DND-41 (cell line): Measurements from ENCODE around the gene COLGALT1.

Experiments
- ATAC-seq: fragments of 200-7000 bp; cut with Tn5 transposase; 3 replicates; pipeline ENCODE4 v1.9.1; 2021; ENCODE audit warnings: low read depth; ENCODE audit not compliant: insufficient read depth
- DNase-seq: peaks from one replicate; pipeline ENCODE4 v3.0.0-alpha.2; 2020
- H2AFZ ChIP-seq: 2 replicates; pipeline ENCODE4 v1.6.0; 2012; ENCODE audit warnings: low read depth, low read length
- H3K27ac ChIP-seq: 2 replicates; pipeline ENCODE4 v1.5.1; 2012; ENCODE audit warnings: low read length, inconsistent platforms
- H3K27me3 ChIP-seq: fragments of 200-600 bp; sonication (generic); 2 replicates; pipeline ENCODE4 v1.6.0; 2012; ENCODE audit warnings: low read length, mild to moderate bottlenecking, inconsistent platforms; ENCODE audit not compliant: insufficient read depth, poor library complexity
- H3K36me3 ChIP-seq: 2 replicates; pipeline ENCODE4 v1.5.1; 2012; ENCODE audit warnings: low read length, inconsistent platforms; ENCODE audit not compliant: insufficient read depth
- H3K4me1 ChIP-seq: 2 replicates; pipeline ENCODE4 v1.5.1; 2012; ENCODE audit warnings: mild to moderate bottlenecking, low read length; ENCODE audit not compliant: insufficient read depth
- H3K4me2 ChIP-seq: 2 replicates; pipeline ENCODE4 v1.6.0; 2012; ENCODE audit warnings: mild to moderate bottlenecking, moderate library complexity, low read length, inconsistent platforms; ENCODE audit not compliant: insufficient read depth
- H3K4me3 ChIP-seq, 2 experiments: fragments of 200-600 bp in 1 of 2; shearing (Covaris generic) in 1 of 2; 2 replicates each; pipeline ENCODE4 v1.5.1; 2012 to 2016; ENCODE audit warnings: inconsistent platforms in 2 of 2, low read length in 2 of 2, mild to moderate bottlenecking in 2 of 2, low read depth in 1 of 2, moderate library complexity in 1 of 2
- H3K79me2 ChIP-seq: 2 replicates; pipeline ENCODE4 v1.6.0; 2012; ENCODE audit warnings: low read length, inconsistent platforms; ENCODE audit not compliant: insufficient read depth
- H3K9ac ChIP-seq: 2 replicates; pipeline ENCODE4 v1.6.0; 2012; ENCODE audit warnings: low read depth, mild to moderate bottlenecking, inconsistent platforms, low read length, moderate library complexity
- H3K9me3 ChIP-seq: 2 replicates; pipeline ENCODE4 v1.5.1; 2012; ENCODE audit warnings: low read length, moderate library complexity, mild to moderate bottlenecking, inconsistent platforms; ENCODE audit not compliant: insufficient read depth, severe bottlenecking
- H4K20me1 ChIP-seq: 2 replicates; pipeline ENCODE4 v1.6.0; 2012; ENCODE audit warnings: low read length; ENCODE audit not compliant: insufficient read depth
- EZH2 ChIP-seq: IDR thresholded peaks from 3 replicates; pipeline ENCODE4 v1.6.1; 2012; ENCODE audit warnings: borderline replicate concordance, low read depth, mild to moderate bottlenecking, moderate library complexity, low read length, inconsistent platforms; ENCODE audit not compliant: severe bottlenecking
- TF ChIP-seq, protein P1 (sequence below): IDR thresholded peaks from 2 replicates; pipeline ENCODE4 v1.5.1; 2012; ENCODE audit warnings: borderline replicate concordance, low read length, moderate library complexity, mild to moderate bottlenecking; ENCODE audit not compliant: poor library complexity, severe bottlenecking; ENCODE audit errors: extremely low read depth

Gene COLGALT1

DNA sequence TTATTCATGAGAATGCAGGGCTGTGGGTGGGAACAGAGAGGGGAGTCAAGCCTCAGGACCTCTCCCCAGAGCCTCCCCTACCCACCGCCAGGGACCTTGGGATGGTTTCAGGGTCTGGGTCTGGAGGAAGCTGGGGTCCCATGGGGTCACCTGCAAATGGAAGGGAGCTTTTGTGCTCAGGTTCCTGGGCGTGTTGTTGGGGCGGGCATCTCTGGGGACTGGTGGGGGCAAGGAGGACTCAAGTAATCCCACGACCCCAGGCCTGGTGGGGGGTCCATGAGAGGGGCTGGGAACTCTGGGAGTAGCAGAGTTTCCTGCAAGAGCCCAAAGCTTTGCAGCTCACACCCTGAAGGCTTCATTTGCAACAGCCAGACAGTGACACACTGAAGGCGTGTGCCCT lies 72.5 kb downstream of the COLGALT1 start:
- Histone ChIP-seq H3K4me1 (no peaks in the 10 kb centered on the region), H3K9me3 (no peaks in the 10 kb centered on the region), H3K9ac (no peak overlapping the region), H3K4me3 (no peak overlapping the region), H3K36me3 (no peaks in the 10 kb centered on the region), H2AFZ (no peak overlapping the region), H3K79me2 (no peaks in the 10 kb centered on the region), H3K27me3 (no peaks in the 10 kb centered on the region), H3K4me2 (no peak overlapping the region), H3K27ac (no peak overlapping the region), H4K20me1 (no peaks in the 10 kb centered on the region)
- ATAC-seq (no peak), DNase-seq (no peak)
- no peak for TF ChIP-seq EZH2
- TF ChIP-seq, protein P1, sequence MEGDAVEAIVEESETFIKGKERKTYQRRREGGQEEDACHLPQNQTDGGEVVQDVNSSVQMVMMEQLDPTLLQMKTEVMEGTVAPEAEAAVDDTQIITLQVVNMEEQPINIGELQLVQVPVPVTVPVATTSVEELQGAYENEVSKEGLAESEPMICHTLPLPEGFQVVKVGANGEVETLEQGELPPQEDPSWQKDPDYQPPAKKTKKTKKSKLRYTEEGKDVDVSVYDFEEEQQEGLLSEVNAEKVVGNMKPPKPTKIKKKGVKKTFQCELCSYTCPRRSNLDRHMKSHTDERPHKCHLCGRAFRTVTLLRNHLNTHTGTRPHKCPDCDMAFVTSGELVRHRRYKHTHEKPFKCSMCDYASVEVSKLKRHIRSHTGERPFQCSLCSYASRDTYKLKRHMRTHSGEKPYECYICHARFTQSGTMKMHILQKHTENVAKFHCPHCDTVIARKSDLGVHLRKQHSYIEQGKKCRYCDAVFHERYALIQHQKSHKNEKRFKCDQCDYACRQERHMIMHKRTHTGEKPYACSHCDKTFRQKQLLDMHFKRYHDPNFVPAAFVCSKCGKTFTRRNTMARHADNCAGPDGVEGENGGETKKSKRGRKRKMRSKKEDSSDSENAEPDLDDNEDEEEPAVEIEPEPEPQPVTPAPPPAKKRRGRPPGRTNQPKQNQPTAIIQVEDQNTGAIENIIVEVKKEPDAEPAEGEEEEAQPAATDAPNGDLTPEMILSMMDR, result no peak

DNA sequence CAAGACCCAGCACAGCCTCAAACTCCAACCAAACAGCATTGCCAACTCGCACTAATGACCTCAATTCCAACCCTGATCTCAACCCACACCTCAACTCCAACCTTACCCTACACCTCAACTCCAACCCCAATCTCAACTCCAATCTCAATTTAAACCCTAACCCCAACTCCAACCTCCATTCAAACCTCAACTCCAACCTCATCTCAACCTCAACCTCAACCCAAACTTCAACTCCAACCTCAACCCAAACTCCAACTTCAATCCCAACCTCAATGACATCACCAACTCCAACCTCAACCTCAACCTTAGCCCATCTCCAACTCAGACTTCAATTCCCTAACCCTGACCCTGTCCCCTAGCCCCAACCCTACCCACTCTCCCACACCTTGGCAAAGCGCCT lies 74.3 kb downstream of the COLGALT1 start:
- Histone ChIP-seq H3K4me2 (no peak overlapping the region), H3K27me3 (no peaks in the 10 kb centered on the region), H2AFZ (no peak overlapping the region), H3K9ac (no peak overlapping the region), H3K4me1 (no peaks in the 10 kb centered on the region), H3K9me3 (no peaks in the 10 kb centered on the region), H3K79me2 (no peaks in the 10 kb centered on the region), H3K36me3 (no peaks in the 10 kb centered on the region), H4K20me1 (no peaks in the 10 kb centered on the region), H3K27ac (no peak overlapping the region), H3K4me3 (no peak overlapping the region)
- no peak for DNase-seq
- no peak for ATAC-seq
- TF ChIP-seq EZH2, result no peak
- TF ChIP-seq, protein P1, result no peak

DNA sequence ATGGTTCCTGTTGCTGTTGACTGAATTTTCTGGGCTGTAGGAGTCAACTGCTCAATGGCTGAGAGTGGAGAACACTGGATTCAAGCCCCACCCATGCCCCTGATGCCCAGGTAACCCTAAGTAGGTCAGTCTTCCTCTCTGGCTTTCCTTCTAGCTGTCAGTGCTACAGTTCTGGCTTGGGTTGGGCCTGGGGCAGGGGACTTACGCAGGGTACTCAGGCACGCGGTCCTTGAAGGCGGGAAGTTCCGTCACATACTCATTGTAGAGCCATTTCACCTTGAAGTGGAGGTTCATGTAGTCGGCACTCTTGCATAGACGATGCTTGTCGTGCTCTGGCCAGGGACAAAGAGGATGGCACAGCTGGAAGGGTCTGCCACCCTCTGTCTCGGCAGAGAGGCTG lies 77.1 kb downstream of the COLGALT1 start:
- Histone ChIP-seq H2AFZ (no peak overlapping the region), H3K27me3 (no peaks in the 10 kb centered on the region), H3K36me3 (no peaks in the 10 kb centered on the region), H3K79me2 (no peaks in the 10 kb centered on the region), H3K27ac (no peak overlapping the region), H3K9me3 (no peaks in the 10 kb centered on the region), H4K20me1 (no peaks in the 10 kb centered on the region), H3K4me3 (no peak overlapping the region), H3K4me1 (no peaks in the 10 kb centered on the region), H3K9ac (no peak overlapping the region), H3K4me2 (no peak overlapping the region)
- TF ChIP-seq, protein P1, result no peak
- no peak for TF ChIP-seq EZH2
- no peak for DNase-seq
- no peak for ATAC-seq
